Activated T-helper 17 cell treated with anti-CD3 and anti-CD28 coated beads, Interleukin-2, amount 50 U/mL, for 72 hours (primary cell): ENCODE data around the gene ASIC4. TPM values are rescaled to one million over a fixed set of nuclear protein-coding genes. Genes with fewer than 3 reads are reported as not detected.

ENCODE experiments used
- ATAC-seq: fragments of 150-1000 bp; cut with Tn5 transposase; replicated peaks from 2 replicates; pipeline ENCODE4 v1.10.0; 2021; ENCODE audit warnings: mild to moderate bottlenecking, moderate library complexity
- H3K27ac Mint-ChIP-seq: one replicate; pipeline ENCODE4 v1.8.0; 2022; ENCODE audit warnings: mixed read lengths
- H3K27me3 Mint-ChIP-seq: one replicate; pipeline ENCODE4 v1.8.0; 2022; ENCODE audit warnings: mixed read lengths
- H3K36me3 Mint-ChIP-seq: one replicate; pipeline ENCODE4 v1.8.0; 2022; ENCODE audit warnings: low read depth, mild to moderate bottlenecking, mixed read lengths
- H3K4me1 Mint-ChIP-seq: one replicate; pipeline ENCODE4 v1.8.0; 2022; ENCODE audit warnings: mixed read lengths
- H3K4me3 Mint-ChIP-seq: one replicate; pipeline ENCODE4 v1.8.0; 2022; ENCODE audit warnings: mild to moderate bottlenecking, mixed read lengths
- H3K9me3 Mint-ChIP-seq: one replicate; pipeline ENCODE4 v1.8.0; 2022; ENCODE audit warnings: mixed read lengths
- total RNA-seq, 2 donors: library from RNA; stranded (reverse); gene quantifications; one replicate each; pipeline ENCODE4 v1.2.3, GENCODE V29; 2022

Gene ASIC4
- under 1 TPM in 1 of 2 donors, not detected in 1; 0.56 TPM for total RNA-seq

- peak within 1 kb of the TSS; percentile 7 for H3K4me3 Mint-ChIP-seq
- H3K4me1 Mint-ChIP-seq, result peaks cover 23% of the 10 kb centered on the region
- H3K27me3 Mint-ChIP-seq, result peaks cover 73% of the 10 kb centered on the region
- no peaks in the 10 kb centered on the region for H3K36me3 Mint-ChIP-seq
- no peak within 1 kb of the TSS for H3K27ac Mint-ChIP-seq
- no peak for ATAC-seq
- no peaks in the 10 kb centered on the region for H3K9me3 Mint-ChIP-seq
These were observed at the start of gene ASIC4 for GRCh38 chr2:219514196-219514761. TSS of gene ASIC4 (plus strand) at chr2:219514482. CDS start at chr2:219514725, 243 bp downstream.

- H3K4me3 Mint-ChIP-seq, result no peak overlapping the region
These were observed 48.4 kb upstream of the ASIC4 start for GRCh38 chr2:219465659-219466561.

GRCh38 chr2:219466816-219467735, 47.2 kb upstream of the ASIC4 start:
- Mint-ChIP-seq H3K27me3 (no peaks in the 10 kb centered on the region), H3K4me3 (no peak overlapping the region), H3K4me1 (no peaks in the 10 kb centered on the region), H3K27ac (no peak overlapping the region), H3K36me3 (no peaks in the 10 kb centered on the region), H3K9me3 (no peaks in the 10 kb centered on the region)
- ATAC-seq, result no peak

More at GRCh38 chr2:219465659-219466561, 48.4 kb upstream of the ASIC4 start:
- ATAC-seq, result no peak
- Mint-ChIP-seq H3K36me3 (no peaks in the 10 kb centered on the region), H3K27ac (no peak overlapping the region), H3K9me3 (no peaks in the 10 kb centered on the region), H3K4me1 (no peaks in the 10 kb centered on the region), H3K27me3 (no peaks in the 10 kb centered on the region)

GRCh38 chr2:219467736-219468075, 46.6 kb upstream of the ASIC4 start:
- Mint-ChIP-seq H3K9me3 (no peaks in the 10 kb centered on the region), H3K27me3 (no peaks in the 10 kb centered on the region), H3K4me3 (no peak overlapping the region), H3K36me3 (no peaks in the 10 kb centered on the region), H3K27ac (no peak overlapping the region), H3K4me1 (no peaks in the 10 kb centered on the region)
- ATAC-seq, result no peak

GRCh38 chr2:219468410-219469185, 45.7 kb upstream of the ASIC4 start:
- Mint-ChIP-seq H3K4me3 (no peak overlapping the region), H3K4me1 (no peaks in the 10 kb centered on the region), H3K36me3 (no peaks in the 10 kb centered on the region), H3K27ac (no peak overlapping the region), H3K27me3 (no peaks in the 10 kb centered on the region), H3K9me3 (no peaks in the 10 kb centered on the region)
- ATAC-seq, result no peak

- H3K27me3 Mint-ChIP-seq, result no peaks in the 10 kb centered on the region
- no peak overlapping the region for H3K27ac Mint-ChIP-seq
- no peak for ATAC-seq
- H3K9me3 Mint-ChIP-seq, result no peaks in the 10 kb centered on the region
- no peak overlapping the region for H3K4me3 Mint-ChIP-seq
- no peaks in the 10 kb centered on the region for H3K36me3 Mint-ChIP-seq
- no peaks in the 10 kb centered on the region for H3K4me1 Mint-ChIP-seq
These were observed 45.0 kb upstream of the ASIC4 start for GRCh38 chr2:219469186-219469724.

GRCh38 chr2:219470429-219470828, 43.9 kb upstream of the ASIC4 start:
- Mint-ChIP-seq H3K27ac (no peak overlapping the region), H3K4me3 (no peak overlapping the region), H3K27me3 (no peaks in the 10 kb centered on the region), H3K9me3 (no peaks in the 10 kb centered on the region), H3K4me1 (no peaks in the 10 kb centered on the region), H3K36me3 (no peaks in the 10 kb centered on the region)
- no peak for ATAC-seq

GRCh38 chr2:219471476-219472371, 42.6 kb upstream of the ASIC4 start:
- H3K27ac Mint-ChIP-seq, result no peak overlapping the region
- ATAC-seq, result no peak
- H3K4me3 Mint-ChIP-seq, result no peak overlapping the region
- H3K27me3 Mint-ChIP-seq, result peaks cover 4% of the 10 kb centered on the region
- peaks cover 4% of the 10 kb centered on the region for H3K4me1 Mint-ChIP-seq
- H3K36me3 Mint-ChIP-seq, result no peaks in the 10 kb centered on the region
- H3K9me3 Mint-ChIP-seq, result no peaks in the 10 kb centered on the region

GRCh38 chr2:219472629-219473187, 41.6 kb upstream of the ASIC4 start:
- Mint-ChIP-seq H3K4me3 (no peak overlapping the region), H3K27ac (no peak overlapping the region), H3K9me3 (no peaks in the 10 kb centered on the region), H3K36me3 (no peaks in the 10 kb centered on the region), H3K4me1 (peaks cover 4% of the 10 kb centered on the region), H3K27me3 (peaks cover 4% of the 10 kb centered on the region)
- no peak for ATAC-seq

GRCh38 chr2:219473511-219473910, 40.8 kb upstream of the ASIC4 start:
- Mint-ChIP-seq H3K4me3 (no peak overlapping the region), H3K4me1 (peaks cover 4% of the 10 kb centered on the region), H3K27ac (no peak overlapping the region), H3K27me3 (peaks cover 4% of the 10 kb centered on the region), H3K9me3 (no peaks in the 10 kb centered on the region), H3K36me3 (no peaks in the 10 kb centered on the region)
- ATAC-seq, result no peak

GRCh38 chr2:219474285-219475060, 39.8 kb upstream of the ASIC4 start:
- Mint-ChIP-seq H3K27me3 (peaks cover 4% of the 10 kb centered on the region), H3K27ac (no peak overlapping the region), H3K36me3 (no peaks in the 10 kb centered on the region), H3K4me1 (peaks cover 4% of the 10 kb centered on the region), H3K9me3 (no peaks in the 10 kb centered on the region), H3K4me3 (no peak overlapping the region)
- ATAC-seq, result no peak

- H3K36me3 Mint-ChIP-seq, result no peaks in the 10 kb centered on the region
- ATAC-seq, result no peak
- no peak overlapping the region for H3K27ac Mint-ChIP-seq
- no peaks in the 10 kb centered on the region for H3K9me3 Mint-ChIP-seq
- no peak overlapping the region for H3K4me3 Mint-ChIP-seq
- H3K4me1 Mint-ChIP-seq, result peaks cover 4% of the 10 kb centered on the region
- H3K27me3 Mint-ChIP-seq, result peaks cover 4% of the 10 kb centered on the region
These were observed 39.0 kb upstream of the ASIC4 start for GRCh38 chr2:219475278-219475677.
